ENCODE results near the gene COL15A1. TPM values are rescaled to one million over a fixed set of nuclear protein-coding genes. Genes with fewer than 3 reads are reported as not detected.

The COL15A1 gene
- total and polyA plus RNA-seq, 4 donors = 6.3 to 126 (median 36.4) TPM

GRCh38 chr9:99075246-99075912 is 131.7 kb downstream of the COL15A1 start:
- intact Hi-C loops (cut with DNase I) = no loop called here
- DNase-seq (peak in 1 of 2 donors; percentile 30), ATAC-seq (ENCODE audit: low FRiP score) (no peak)
- WGBS, 2 donors = 47 to 57% methylated on average over 6 of the region's 6 CpGs
- no peak overlapping the region for H3K27ac ChIP-seq (ENCODE audit: low read depth in 1 of 2, low read length in 2 of 2)
- no peak overlapping the region for H3K4me3 ChIP-seq (ENCODE audit: low read length in 2 of 2)
- H3K4me1 ChIP-seq (ENCODE audit: control insufficient read depth in 1 of 2, insufficient read depth in 2 of 2, low read length in 2 of 2) = peaks cover 0 to 2% of the 10 kb centered on the region in 2 donors
- H3K36me3 ChIP-seq (ENCODE audit: control insufficient read depth in 1 of 2, insufficient read depth in 2 of 2, low read length in 1 of 2) = no peaks in the 10 kb centered on the region
- H3K27me3 ChIP-seq (ENCODE audit: control insufficient read depth in 1 of 2, insufficient read depth in 2 of 2, low read length in 1 of 2) = no peaks in the 10 kb centered on the region
- H3K9me3 ChIP-seq (ENCODE audit: control insufficient read depth, low read length) = no peaks in the 10 kb centered on the region

GRCh38 chr9:99076030-99076429 is 132.3 kb downstream of the COL15A1 start:
- H3K27ac ChIP-seq (ENCODE audit: low read depth in 1 of 2, low read length in 2 of 2) = no peak overlapping the region
- WGBS, 2 donors = 92 to 98% methylated on average over 4 of the region's 4 CpGs
- H3K27me3 ChIP-seq (ENCODE audit: control insufficient read depth in 1 of 2, insufficient read depth in 2 of 2, low read length in 1 of 2) = no peaks in the 10 kb centered on the region
- ATAC-seq (ENCODE audit: low FRiP score) (no peak), DNase-seq (no peak)
- no peaks in the 10 kb centered on the region for H3K9me3 ChIP-seq (ENCODE audit: control insufficient read depth, low read length)
- no peak overlapping the region for H3K4me3 ChIP-seq (ENCODE audit: low read length in 2 of 2)
- H3K36me3 ChIP-seq (ENCODE audit: control insufficient read depth in 1 of 2, insufficient read depth in 2 of 2, low read length in 1 of 2) = no peaks in the 10 kb centered on the region
- no peaks in the 10 kb centered on the region for H3K4me1 ChIP-seq (ENCODE audit: control insufficient read depth in 1 of 2, insufficient read depth in 2 of 2, low read length in 2 of 2)
- intact Hi-C loops (cut with DNase I) = no loop called here

- 60 to 67% methylated on average over 6 of the region's 6 CpGs for WGBS, 2 donors
- Histone ChIP-seq H3K9me3 (ENCODE audit: control insufficient read depth, low read length) (no peaks in the 10 kb centered on the region), H3K4me1 (ENCODE audit: control insufficient read depth in 1 of 2, insufficient read depth in 2 of 2, low read length in 2 of 2) (no peaks in the 10 kb centered on the region), H3K27me3 (ENCODE audit: control insufficient read depth in 1 of 2, insufficient read depth in 2 of 2, low read length in 1 of 2) (no peaks in the 10 kb centered on the region), H3K4me3 (ENCODE audit: low read length in 2 of 2) (no peak overlapping the region), H3K27ac (ENCODE audit: low read depth in 1 of 2, low read length in 2 of 2) (no peak overlapping the region), H3K36me3 (ENCODE audit: control insufficient read depth in 1 of 2, insufficient read depth in 2 of 2, low read length in 1 of 2) (no peaks in the 10 kb centered on the region)
- intact Hi-C loops (cut with DNase I) = no loop called here
- no peak for ATAC-seq (ENCODE audit: low FRiP score)
- DNase-seq = no peak
Observed at GRCh38 chr9:99076483-99077171, 132.9 kb downstream of the COL15A1 start.

- Histone ChIP-seq H3K4me3 (ENCODE audit: low read length in 2 of 2) (no peak overlapping the region), H3K4me1 (ENCODE audit: control insufficient read depth in 1 of 2, insufficient read depth in 2 of 2, low read length in 2 of 2) (no peaks in the 10 kb centered on the region), H3K9me3 (ENCODE audit: control insufficient read depth, low read length) (no peaks in the 10 kb centered on the region), H3K27me3 (ENCODE audit: control insufficient read depth in 1 of 2, insufficient read depth in 2 of 2, low read length in 1 of 2) (no peaks in the 10 kb centered on the region), H3K27ac (ENCODE audit: low read depth in 1 of 2, low read length in 2 of 2) (no peak overlapping the region), H3K36me3 (ENCODE audit: control insufficient read depth in 1 of 2, insufficient read depth in 2 of 2, low read length in 1 of 2) (no peaks in the 10 kb centered on the region)
- ATAC-seq (ENCODE audit: low FRiP score) (no peak), DNase-seq (no peak)
- WGBS, 2 donors = 77 to 78% methylated on average over 2 of the region's 2 CpGs
- intact Hi-C loops (cut with DNase I) = no loop called here
Observed at GRCh38 chr9:99078717-99079116, 135.0 kb downstream of the COL15A1 start.

GRCh38 chr9:99079542-99079941 is 135.8 kb downstream of the COL15A1 start:
- DNase-seq = no peak
- H3K4me1 ChIP-seq (ENCODE audit: control insufficient read depth in 1 of 2, insufficient read depth in 2 of 2, low read length in 2 of 2) = no peaks in the 10 kb centered on the region
- no peak overlapping the region for H3K27ac ChIP-seq (ENCODE audit: low read depth in 1 of 2, low read length in 2 of 2)
- H3K4me3 ChIP-seq (ENCODE audit: low read length in 2 of 2) = no peak overlapping the region
- intact Hi-C loops (cut with DNase I) = no loop called here
- no peaks in the 10 kb centered on the region for H3K27me3 ChIP-seq (ENCODE audit: control insufficient read depth in 1 of 2, insufficient read depth in 2 of 2, low read length in 1 of 2)
- WGBS, 2 donors = 89 to 93% methylated on average over 3 of the region's 3 CpGs
- no peak for ATAC-seq (ENCODE audit: low FRiP score)
- H3K9me3 ChIP-seq (ENCODE audit: control insufficient read depth, low read length) = no peaks in the 10 kb centered on the region
- no peaks in the 10 kb centered on the region for H3K36me3 ChIP-seq (ENCODE audit: control insufficient read depth in 1 of 2, insufficient read depth in 2 of 2, low read length in 1 of 2)

- Histone ChIP-seq H3K4me3 (ENCODE audit: low read length in 2 of 2) (no peak overlapping the region), H3K4me1 (ENCODE audit: control insufficient read depth in 1 of 2, insufficient read depth in 2 of 2, low read length in 2 of 2) (peaks cover 0 to 2% of the 10 kb centered on the region in 2 donors), H3K27me3 (ENCODE audit: control insufficient read depth in 1 of 2, insufficient read depth in 2 of 2, low read length in 1 of 2) (no peaks in the 10 kb centered on the region), H3K27ac (ENCODE audit: low read depth in 1 of 2, low read length in 2 of 2) (no peak overlapping the region), H3K9me3 (ENCODE audit: control insufficient read depth, low read length) (no peaks in the 10 kb centered on the region), H3K36me3 (ENCODE audit: control insufficient read depth in 1 of 2, insufficient read depth in 2 of 2, low read length in 1 of 2) (no peaks in the 10 kb centered on the region)
- DNase-seq (no peak), ATAC-seq (ENCODE audit: low FRiP score) (no peak)
- 91 to 92% methylated on average over 6 of the region's 6 CpGs for WGBS, 2 donors
- intact Hi-C loops (cut with DNase I) = no loop called here
Observed at GRCh38 chr9:99083051-99083450, 139.3 kb downstream of the COL15A1 start.

- 40 to 42% methylated on average over 12 of the region's 12 CpGs for WGBS, 2 donors
- peak overlapping the region in 1 of 2 donors; percentile 6 for H3K27ac ChIP-seq (ENCODE audit: low read depth in 1 of 2, low read length in 2 of 2)
Observed at GRCh38 chr9:99085949-99086948, 142.5 kb downstream of the COL15A1 start.

GRCh38 chr9:99087462-99087861 is 143.8 kb downstream of the COL15A1 start:
- Histone ChIP-seq H3K36me3 (ENCODE audit: control insufficient read depth in 1 of 2, insufficient read depth in 2 of 2, low read length in 1 of 2) (no peaks in the 10 kb centered on the region), H3K9me3 (ENCODE audit: control insufficient read depth, low read length) (no peaks in the 10 kb centered on the region), H3K4me3 (ENCODE audit: low read length in 2 of 2) (no peak overlapping the region), H3K27me3 (ENCODE audit: control insufficient read depth in 1 of 2, insufficient read depth in 2 of 2, low read length in 1 of 2) (no peaks in the 10 kb centered on the region), H3K4me1 (ENCODE audit: control insufficient read depth in 1 of 2, insufficient read depth in 2 of 2, low read length in 2 of 2) (peaks cover 0 to 2% of the 10 kb centered on the region in 2 donors), H3K27ac (ENCODE audit: low read depth in 1 of 2, low read length in 2 of 2) (no peak overlapping the region)
- intact Hi-C loops (cut with DNase I) = no loop called here
- DNase-seq (no peak), ATAC-seq (ENCODE audit: low FRiP score) (no peak)
- WGBS, 2 donors = 97 to 98% methylated on average over 3 of the region's 3 CpGs

More at GRCh38 chr9:99085949-99086948, 142.5 kb downstream of the COL15A1 start:
- Histone ChIP-seq H3K4me3 (ENCODE audit: low read length in 2 of 2) (no peak overlapping the region), H3K27me3 (ENCODE audit: control insufficient read depth in 1 of 2, insufficient read depth in 2 of 2, low read length in 1 of 2) (no peaks in the 10 kb centered on the region), H3K36me3 (ENCODE audit: control insufficient read depth in 1 of 2, insufficient read depth in 2 of 2, low read length in 1 of 2) (no peaks in the 10 kb centered on the region), H3K9me3 (ENCODE audit: control insufficient read depth, low read length) (no peaks in the 10 kb centered on the region), H3K4me1 (ENCODE audit: control insufficient read depth in 1 of 2, insufficient read depth in 2 of 2, low read length in 2 of 2) (peaks cover 0 to 2% of the 10 kb centered on the region in 2 donors)
- DNase-seq (peak in 1 of 2 donors; percentile 65), ATAC-seq (ENCODE audit: low FRiP score) (peak; percentile 88)
- intact Hi-C loops (cut with DNase I) = no loop called here
